ENCODE results near the gene CLDN18.

DNA sequence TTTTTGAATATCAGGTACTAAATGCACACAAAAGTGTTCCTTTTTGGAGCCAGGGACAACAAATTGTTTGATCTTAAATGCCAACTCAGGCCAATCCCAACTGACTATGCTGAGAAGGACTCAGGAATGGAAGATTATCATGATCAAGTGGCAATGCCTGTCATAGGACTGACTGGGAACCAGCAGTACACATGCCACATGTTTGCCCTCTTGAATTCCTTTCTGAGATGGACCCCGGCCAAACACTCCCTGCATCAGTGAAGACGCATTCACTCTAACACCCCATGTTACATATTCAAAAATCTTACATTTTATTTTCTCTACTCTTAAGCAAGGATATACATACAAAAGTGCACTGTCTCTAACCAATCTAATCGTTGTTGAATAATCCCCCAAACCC is 36.1 kb downstream of the CLDN18 start:
- TF ChIP-seq, protein P1, sequence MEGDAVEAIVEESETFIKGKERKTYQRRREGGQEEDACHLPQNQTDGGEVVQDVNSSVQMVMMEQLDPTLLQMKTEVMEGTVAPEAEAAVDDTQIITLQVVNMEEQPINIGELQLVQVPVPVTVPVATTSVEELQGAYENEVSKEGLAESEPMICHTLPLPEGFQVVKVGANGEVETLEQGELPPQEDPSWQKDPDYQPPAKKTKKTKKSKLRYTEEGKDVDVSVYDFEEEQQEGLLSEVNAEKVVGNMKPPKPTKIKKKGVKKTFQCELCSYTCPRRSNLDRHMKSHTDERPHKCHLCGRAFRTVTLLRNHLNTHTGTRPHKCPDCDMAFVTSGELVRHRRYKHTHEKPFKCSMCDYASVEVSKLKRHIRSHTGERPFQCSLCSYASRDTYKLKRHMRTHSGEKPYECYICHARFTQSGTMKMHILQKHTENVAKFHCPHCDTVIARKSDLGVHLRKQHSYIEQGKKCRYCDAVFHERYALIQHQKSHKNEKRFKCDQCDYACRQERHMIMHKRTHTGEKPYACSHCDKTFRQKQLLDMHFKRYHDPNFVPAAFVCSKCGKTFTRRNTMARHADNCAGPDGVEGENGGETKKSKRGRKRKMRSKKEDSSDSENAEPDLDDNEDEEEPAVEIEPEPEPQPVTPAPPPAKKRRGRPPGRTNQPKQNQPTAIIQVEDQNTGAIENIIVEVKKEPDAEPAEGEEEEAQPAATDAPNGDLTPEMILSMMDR (IDR thresholded peaks at IDR 0.05) = no peak
- TF ChIP-seq POLR2A (IDR thresholded peaks at IDR 0.05) = no peak
- no peak for TF ChIP-seq POLR2AphosphoS5 (IDR thresholded peaks at IDR 0.05)

Measured in prostate gland (tissue), 2 donors.